HEK293T (cell line): Measurements from ENCODE around the gene FUT8.
A peak's percentile ranks its signal among the peaks of the same experiment; 100 is the strongest.

Experiments
- CTCF ChIA-PET: fragments of 350-600 bp; formaldehyde crosslinking; extraction: SDS; loops from one replicate; lab custom pipeline; 2021; ENCODE audit warnings: antibody characterized with exemption, inconsistent platforms; lab: Yijun Ruan, JAX
- POLR2A ChIA-PET: fragments of 350-600 bp; formaldehyde crosslinking; extraction: SDS; loops from one replicate; lab custom pipeline; 2020; ENCODE audit warnings: antibody characterized with exemption, inconsistent platforms; lab: Yijun Ruan, JAX
- DNase-seq: peaks from one replicate; pipeline ENCODE4 v3.0.0; 2012; ENCODE audit warnings: mixed read lengths; ENCODE audit errors: extremely low spot score
- ARNT ChIP-seq: fragments of 450-650 bp; IDR thresholded peaks from 2 replicates; pipeline ENCODE4 v1.6.1; 2017; ENCODE audit warnings: mild to moderate bottlenecking
- BHLHE40 ChIP-seq: fragments of 450-650 bp; IDR thresholded peaks from 2 replicates; pipeline ENCODE4 v1.6.1; 2016; ENCODE audit warnings: mild to moderate bottlenecking, moderate library complexity, borderline replicate concordance
- CTBP1 ChIP-seq: fragments of 450-650 bp; IDR thresholded peaks from 2 replicates; pipeline ENCODE4 v1.6.1; 2016; ENCODE audit warnings: borderline replicate concordance
- ELF4 ChIP-seq: fragments of 450-650 bp; IDR thresholded peaks from 2 replicates; pipeline ENCODE4 v1.6.1; 2017; ENCODE audit warnings: antibody characterized with exemption
- FOXA1 ChIP-seq: fragments of 450-650 bp; IDR thresholded peaks from 2 replicates; pipeline ENCODE4 v1.6.1; 2016; ENCODE audit warnings: mild to moderate bottlenecking
- FOXK2 ChIP-seq: fragments of 450-650 bp; IDR thresholded peaks from 2 replicates; pipeline ENCODE4 v1.6.1; 2016; ENCODE audit warnings: mild to moderate bottlenecking
- FOXM1 ChIP-seq: fragments of 450-650 bp; IDR thresholded peaks from 2 replicates; pipeline ENCODE4 v1.6.1; 2017; ENCODE audit warnings: mild to moderate bottlenecking, borderline replicate concordance
- HDGF ChIP-seq: fragments of 450-650 bp; IDR thresholded peaks from 2 replicates; pipeline ENCODE4 v1.6.1; 2017; ENCODE audit warnings: antibody characterized with exemption, borderline replicate concordance
- L3MBTL2 ChIP-seq: fragments of 450-650 bp; conservative IDR thresholded peaks from 2 replicates; pipeline ENCODE4 v1.6.1; 2016; ENCODE audit warnings: mild to moderate bottlenecking
- LEF1 ChIP-seq: fragments of 450-650 bp; IDR thresholded peaks from 2 replicates; pipeline ENCODE4 v1.6.1; 2017; ENCODE audit warnings: mild to moderate bottlenecking, borderline replicate concordance
- NFRKB ChIP-seq: fragments of 450-650 bp; IDR thresholded peaks from 2 replicates; pipeline ENCODE4 v1.6.1; 2016; ENCODE audit warnings: mild to moderate bottlenecking, moderate library complexity
- SP1 ChIP-seq: fragments of 450-650 bp; IDR thresholded peaks from 2 replicates; pipeline ENCODE4 v1.6.1; 2017
- SUZ12 ChIP-seq: fragments of 450-650 bp; IDR thresholded peaks from 2 replicates; pipeline ENCODE4 v1.6.1; 2016; ENCODE audit warnings: mild to moderate bottlenecking
- TARDBP ChIP-seq: fragments of 450-650 bp; IDR thresholded peaks from 2 replicates; pipeline ENCODE4 v1.6.1; 2016
- ZNF384 ChIP-seq: fragments of 450-650 bp; IDR thresholded peaks from 2 replicates; pipeline ENCODE4 v1.6.1; 2016
- TF ChIP-seq, protein P1 (sequence below): fragments of 450-650 bp; IDR thresholded peaks from 2 replicates; pipeline ENCODE4 v1.6.1; 2016

The FUT8 gene

DNA sequence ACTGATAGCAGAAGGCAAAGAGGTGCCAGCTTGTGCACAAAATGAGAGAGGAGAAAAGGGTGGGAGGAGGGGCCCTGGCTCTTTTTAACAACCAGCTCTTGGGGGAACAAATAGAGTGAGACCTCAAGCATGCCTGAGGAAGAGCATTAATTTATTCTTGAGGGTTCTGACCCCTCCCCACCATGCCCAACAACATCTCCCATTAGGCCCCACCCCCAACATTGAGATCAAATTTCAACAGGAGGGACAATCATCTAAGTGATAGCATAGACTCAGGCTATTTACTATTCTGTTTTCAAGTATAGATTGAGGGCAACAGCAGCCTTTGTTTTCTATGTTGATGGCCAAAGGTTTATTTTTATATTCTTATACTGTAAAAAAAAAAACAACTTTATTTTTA, 59.7 kb downstream of the FUT8 start:
- ChIA-PET POLR2A (no interaction called here), CTCF (interaction anchor here (0.8 kb wide), 1 partner anchor 129 kb away, joined by 3 read pairs; no protein-coding TSS in a partner anchor)
- peak; percentile 5 for DNase-seq
- no peak for TF ChIP-seq SP1
- no peak for TF ChIP-seq LEF1
- TF ChIP-seq ELF4 = no peak
- no peak for TF ChIP-seq ZNF384
- TF ChIP-seq ARNT = no peak
- TF ChIP-seq NFRKB = no peak
- TF ChIP-seq CTBP1 = no peak
- no peak for TF ChIP-seq FOXK2
- TF ChIP-seq, protein P1, sequence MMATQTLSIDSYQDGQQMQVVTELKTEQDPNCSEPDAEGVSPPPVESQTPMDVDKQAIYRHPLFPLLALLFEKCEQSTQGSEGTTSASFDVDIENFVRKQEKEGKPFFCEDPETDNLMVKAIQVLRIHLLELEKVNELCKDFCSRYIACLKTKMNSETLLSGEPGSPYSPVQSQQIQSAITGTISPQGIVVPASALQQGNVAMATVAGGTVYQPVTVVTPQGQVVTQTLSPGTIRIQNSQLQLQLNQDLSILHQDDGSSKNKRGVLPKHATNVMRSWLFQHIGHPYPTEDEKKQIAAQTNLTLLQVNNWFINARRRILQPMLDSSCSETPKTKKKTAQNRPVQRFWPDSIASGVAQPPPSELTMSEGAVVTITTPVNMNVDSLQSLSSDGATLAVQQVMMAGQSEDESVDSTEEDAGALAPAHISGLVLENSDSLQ = no peak
- no peak for TF ChIP-seq BHLHE40
- no peak for TF ChIP-seq SUZ12
- TF ChIP-seq FOXA1 = no peak
- no peak for TF ChIP-seq L3MBTL2
- TF ChIP-seq TARDBP = no peak
- no peak for TF ChIP-seq HDGF
- TF ChIP-seq FOXM1 = no peak

- no peak for TF ChIP-seq BHLHE40
- ChIA-PET POLR2A (no interaction called here), CTCF (interaction anchor here (0.6 to 0.7 kb wide), 2 partner anchors 61 to 339 kb away, joined by 3 read pairs; no protein-coding TSS in a partner anchor)
- no peak for DNase-seq
These were observed 63.9 kb downstream of the FUT8 start for GRCh38 chr14:65476273-65476941.

DNA sequence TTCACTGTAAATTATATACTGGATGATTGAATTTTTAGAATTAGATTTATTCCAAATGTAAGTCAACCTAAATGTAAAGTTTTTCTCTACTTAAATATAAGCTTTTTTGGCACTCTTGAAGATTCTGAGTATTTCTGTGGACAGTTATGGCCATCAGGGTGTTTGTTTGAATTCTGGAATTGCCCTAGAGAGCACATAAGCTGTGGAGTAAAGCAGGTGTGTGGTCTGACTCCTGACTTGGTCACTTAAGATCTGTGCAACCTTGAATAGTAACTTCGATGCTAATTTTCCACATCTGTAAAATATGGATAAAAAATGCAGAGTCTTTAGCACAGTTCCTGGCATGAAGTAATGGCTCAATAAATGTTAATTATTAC, 64.4 kb downstream of the FUT8 start:
- POLR2A ChIA-PET = no interaction called here
- DNase-seq = no peak
- TF ChIP-seq FOXM1 = no peak
- no peak for TF ChIP-seq ELF4
- no peak for TF ChIP-seq FOXA1
- TF ChIP-seq TARDBP = no peak
- TF ChIP-seq, protein P1 = no peak
- no peak for TF ChIP-seq CTBP1
- no peak for TF ChIP-seq ARNT
- no peak for TF ChIP-seq FOXK2
- TF ChIP-seq BHLHE40 = no peak
- TF ChIP-seq ZNF384 = no peak
- TF ChIP-seq HDGF = no peak
- no peak for TF ChIP-seq L3MBTL2
- no peak for TF ChIP-seq LEF1
- no peak for TF ChIP-seq SUZ12
- no peak for TF ChIP-seq NFRKB
- TF ChIP-seq SP1 = no peak
- CTCF ChIA-PET = no interaction called here

GRCh38 chr14:65478017-65478416, 65.5 kb downstream of the FUT8 start:
- TF ChIP-seq NFRKB = no peak
- TF ChIP-seq HDGF = no peak
- no peak for TF ChIP-seq FOXM1
- no peak for TF ChIP-seq ARNT
- TF ChIP-seq BHLHE40 = no peak
- ChIA-PET POLR2A (no interaction called here), CTCF (no interaction called here)
- DNase-seq = no peak

DNA sequence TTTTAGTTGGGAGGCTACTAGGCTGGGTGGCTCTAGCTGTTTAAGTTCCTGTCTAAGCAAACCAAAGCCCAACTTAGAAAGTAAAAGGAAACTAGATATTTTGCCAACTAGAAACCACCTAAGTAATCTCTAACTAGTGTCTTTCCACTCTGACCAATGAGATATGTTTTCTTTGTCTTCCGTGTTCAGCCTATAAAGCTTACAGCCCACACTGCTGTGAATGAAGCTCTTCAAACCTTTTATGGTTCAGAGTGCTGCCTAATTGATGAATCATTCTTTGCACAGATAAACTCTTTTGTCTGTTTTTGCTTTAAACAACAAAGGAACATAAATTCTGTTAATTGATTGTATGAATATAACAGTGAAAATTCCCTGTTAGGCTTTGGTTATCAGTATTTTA, 66.1 kb downstream of the FUT8 start:
- no peak for DNase-seq
- POLR2A ChIA-PET = no interaction called here
- TF ChIP-seq ARNT (no peak), L3MBTL2 (no peak), FOXA1 (no peak), LEF1 (no peak), HDGF (no peak), ZNF384 (no peak), ELF4 (no peak)
- TF ChIP-seq, protein P1 = no peak
- CTCF ChIA-PET = interaction anchor here (0.5 to 0.8 kb wide), 2 partner anchors 63 to 242 kb away, joined by 3 read pairs; no protein-coding TSS in a partner anchor

DNA sequence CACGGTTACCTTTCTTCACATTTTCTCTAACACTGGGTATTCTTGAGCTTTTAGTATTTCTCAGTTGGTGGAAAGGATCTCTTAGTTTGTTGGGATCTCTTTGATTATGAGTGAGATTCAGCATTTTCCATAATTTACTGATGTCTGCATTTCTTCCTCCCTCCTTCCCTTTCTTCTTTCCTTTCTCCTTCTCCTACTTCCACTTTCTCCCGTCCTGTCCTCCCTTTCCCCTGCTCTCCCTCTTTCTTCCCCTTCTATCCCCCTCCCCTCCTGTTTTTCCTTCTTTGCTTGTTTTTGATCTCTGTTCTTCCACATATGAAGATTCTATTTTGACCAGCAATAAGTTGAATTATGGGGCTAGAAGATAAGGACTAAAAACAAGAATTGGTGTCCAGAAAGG, 66.9 kb downstream of the FUT8 start:
- CTCF ChIA-PET = interaction anchor here (0.5 kb wide), 1 partner anchor 243 kb away, joined by 3 read pairs; no protein-coding TSS in a partner anchor
- TF ChIP-seq FOXA1 (no peak), ARNT (no peak), SUZ12 (no peak), ELF4 (no peak), NFRKB (no peak), CTBP1 (no peak), FOXK2 (no peak), L3MBTL2 (no peak), FOXM1 (no peak), TARDBP (no peak)
- TF ChIP-seq, protein P1 = no peak

More for the DNA sequence above, 66.9 kb downstream of the FUT8 start:
- POLR2A ChIA-PET = no interaction called here
- no peak for DNase-seq
